Measurements from ENCODE around the gene HLA-E.
"Not testable (repeated sequence)": the region's sequence is repeated elsewhere in the genome, so short reads cannot be mapped to it uniquely, and the experiment has no call there.

The HLA-E gene

GRCh38 chr6:30489081-30490025, at the start of gene HLA-E:
Gene HLA-E, plus strand, starts transcription at chr6:30489509. Its CDS starts 23 bp downstream, at chr6:30489532.
- peak; percentile 75 to 96 for DNase-seq (ENCODE audit: low read depth in 1 of 2, low spot score in 1 of 2)

- DNase-seq (ENCODE audit: low read depth in 1 of 2, low spot score in 1 of 2) = no peak
Measured at GRCh38 chr6:30441171-30441570, 48.1 kb upstream of the HLA-E start.

- no peak for DNase-seq (ENCODE audit: low read depth in 1 of 2, low spot score in 1 of 2)
Measured at GRCh38 chr6:30443657-30444450, 45.5 kb upstream of the HLA-E start.

GRCh38 chr6:30444451-30444742, 44.9 kb upstream of the HLA-E start:
- DNase-seq (ENCODE audit: low read depth in 1 of 2, low spot score in 1 of 2) = no peak

- no peak for DNase-seq (ENCODE audit: low read depth in 1 of 2, low spot score in 1 of 2)
Measured at GRCh38 chr6:30446259-30446658, 43.0 kb upstream of the HLA-E start.

GRCh38 chr6:30447237-30447636, 42.1 kb upstream of the HLA-E start:
- no peak for DNase-seq (ENCODE audit: low read depth in 1 of 2, low spot score in 1 of 2)

GRCh38 chr6:30450548-30450908, 38.8 kb upstream of the HLA-E start:
- DNase-seq (ENCODE audit: low read depth in 1 of 2, low spot score in 1 of 2) = no peak

GRCh38 chr6:30450909-30451841, 38.1 kb upstream of the HLA-E start:
- peak in 1 of 2 donors; percentile 49 for DNase-seq (ENCODE audit: low read depth in 1 of 2, low spot score in 1 of 2)

GRCh38 chr6:30452736-30453507, 36.4 kb upstream of the HLA-E start:
- DNase-seq (ENCODE audit: low read depth in 1 of 2, low spot score in 1 of 2) = no peak

- DNase-seq (ENCODE audit: low read depth in 1 of 2, low spot score in 1 of 2) = peak; percentile 74 to 80
Measured at GRCh38 chr6:30453508-30454116, 35.7 kb upstream of the HLA-E start.

- no peak for DNase-seq (ENCODE audit: low read depth in 1 of 2, low spot score in 1 of 2)
Measured at GRCh38 chr6:30459145-30459544, 30.2 kb upstream of the HLA-E start.

GRCh38 chr6:30461055-30461454, 28.3 kb upstream of the HLA-E start:
- no peak for DNase-seq (ENCODE audit: low read depth in 1 of 2, low spot score in 1 of 2)

GRCh38 chr6:30462482-30462881, 26.8 kb upstream of the HLA-E start:
- DNase-seq (ENCODE audit: low read depth in 1 of 2, low spot score in 1 of 2) = no peak

GRCh38 chr6:30463242-30463641, 26.1 kb upstream of the HLA-E start:
- no peak for DNase-seq (ENCODE audit: low read depth in 1 of 2, low spot score in 1 of 2)

GRCh38 chr6:30463651-30464618, 25.4 kb upstream of the HLA-E start:
- peak in 1 of 2 donors; percentile 41 for DNase-seq (ENCODE audit: low read depth in 1 of 2, low spot score in 1 of 2)

GRCh38 chr6:30465595-30466306, 23.6 kb upstream of the HLA-E start:
- no peak for DNase-seq (ENCODE audit: low read depth in 1 of 2, low spot score in 1 of 2)

GRCh38 chr6:30470968-30471367, 18.3 kb upstream of the HLA-E start:
- DNase-seq (ENCODE audit: low read depth in 1 of 2, low spot score in 1 of 2) = no peak

- DNase-seq (ENCODE audit: low read depth in 1 of 2, low spot score in 1 of 2) = not testable (repeated sequence)
Measured at GRCh38 chr6:30475116-30475515, 14.2 kb upstream of the HLA-E start.

All from activated CD4-positive, alpha-beta T cell treated with anti-CD3 and anti-CD28 coated beads, Interleukin-2, amount 50 U/mL, for 24 hours (primary cell).